ENCODE results near the gene SPATA13.

The SPATA13 gene

GRCh38 chr13:24184265-24184841, 23.8 kb downstream of the SPATA13 start:
- no peak overlapping the region for H3K4me3 ChIP-seq (ENCODE audit: low read depth, low read length)
- ChIA-PET CTCF (interaction anchor here (1.0 to 1.3 kb wide), 2 partner anchors 10 to 11 kb away, joined by 3 read pairs; no protein-coding TSS in a partner anchor), POLR2A (no interaction called here)
- no peak for DNase-seq (ENCODE audit: low read depth, low spot score)
- no peak for TF ChIP-seq CTCF (IDR thresholded peaks at IDR 0.05; ENCODE audit: insufficient read depth, low read length, missing control alignments)

GRCh38 chr13:24184882-24185281, 24.4 kb downstream of the SPATA13 start:
- POLR2A ChIA-PET, result no interaction called here
- no peak for DNase-seq (ENCODE audit: low read depth, low spot score)
- no peak overlapping the region for H3K4me3 ChIP-seq (ENCODE audit: low read depth, low read length)
- CTCF ChIA-PET, result interaction anchor here (1.0 kb wide), 1 partner anchor 11 kb away, joined by 3 read pairs; no protein-coding TSS in a partner anchor
- no peak for TF ChIP-seq CTCF (IDR thresholded peaks at IDR 0.05; ENCODE audit: insufficient read depth, low read length, missing control alignments)

GRCh38 chr13:24185591-24186232, 25.2 kb downstream of the SPATA13 start:
- POLR2A ChIA-PET, result no interaction called here
- DNase-seq (ENCODE audit: low read depth, low spot score), result peak; percentile 73
- no peak overlapping the region for H3K4me3 ChIP-seq (ENCODE audit: low read depth, low read length)
- CTCF ChIA-PET, result interaction anchor here (1.0 to 1.6 kb wide), 2 partner anchors 10 to 166 kb away, joined by 3 to 6 read pairs; no protein-coding TSS in a partner anchor
- TF ChIP-seq CTCF (IDR thresholded peaks at IDR 0.05; ENCODE audit: insufficient read depth, low read length, missing control alignments), result no peak

- TF ChIP-seq CTCF (IDR thresholded peaks at IDR 0.05; ENCODE audit: insufficient read depth, low read length, missing control alignments), result no peak
- POLR2A ChIA-PET, result interaction anchor here (0.6 kb wide), 1 partner anchor 27 kb away, joined by 3 read pairs; the partner anchor contains the start of gene SPATA13
- CTCF ChIA-PET, result interaction anchor here (0.6 to 1.6 kb wide), 3 partner anchors 12 to 168 kb away, joined by 3 to 6 read pairs (median 4); no protein-coding TSS in a partner anchor
- DNase-seq (ENCODE audit: low read depth, low spot score), result no peak
- H3K4me3 ChIP-seq (ENCODE audit: low read depth, low read length), result no peak overlapping the region
Observed at GRCh38 chr13:24187185-24187584, 26.7 kb downstream of the SPATA13 start.

- no peak for DNase-seq (ENCODE audit: low read depth, low spot score)
- no peak for TF ChIP-seq CTCF (IDR thresholded peaks at IDR 0.05; ENCODE audit: insufficient read depth, low read length, missing control alignments)
- no peak overlapping the region for H3K4me3 ChIP-seq (ENCODE audit: low read depth, low read length)
- ChIA-PET POLR2A (no interaction called here), CTCF (interaction anchor here (0.8 to 1.4 kb wide), 2 partner anchors 12 to 172 kb away, joined by 3 read pairs; no protein-coding TSS in a partner anchor)
Observed at GRCh38 chr13:24192057-24192810, 31.7 kb downstream of the SPATA13 start.

GRCh38 chr13:24192811-24193162, 32.3 kb downstream of the SPATA13 start:
- ChIA-PET CTCF (interaction anchor here (1.2 to 1.4 kb wide), 2 partner anchors 11 to 26 kb away, joined by 3 to 5 read pairs; no protein-coding TSS in a partner anchor), POLR2A (no interaction called here)
- H3K4me3 ChIP-seq (ENCODE audit: low read depth, low read length), result no peak overlapping the region
- no peak for TF ChIP-seq CTCF (IDR thresholded peaks at IDR 0.05; ENCODE audit: insufficient read depth, low read length, missing control alignments)
- DNase-seq (ENCODE audit: low read depth, low spot score), result no peak

Measured in AG04449 (cell line).